GM08714 (cell line): Measurements from ENCODE around the gene SLC23A2.

Experiments
- H3K4me3 ChIP-seq: fragments of 200-500 bp; sonication (Bioruptor generic); 2 replicates; pipeline ENCODE4 v1.5.1; 2014; ENCODE audit warnings: mild to moderate bottlenecking, low read length, inconsistent platforms
- ZNF274 ChIP-seq: IDR thresholded peaks from 2 replicates; pipeline ENCODE4 v1.6.1; 2012; ENCODE audit warnings: mild to moderate bottlenecking, low read depth, low read length

SLC23A2 gene

GRCh38 chr20:4835244-4836177 is 165.8 kb downstream of the SLC23A2 start:
- no peak for TF ChIP-seq ZNF274
- no peak overlapping the region for H3K4me3 ChIP-seq

GRCh38 chr20:4833074-4833728 is 168.1 kb downstream of the SLC23A2 start:
- H3K4me3 ChIP-seq = no peak overlapping the region
- no peak for TF ChIP-seq ZNF274

- H3K4me3 ChIP-seq = no peak overlapping the region
- no peak for TF ChIP-seq ZNF274
Measured at GRCh38 chr20:4832469-4832868, 168.8 kb downstream of the SLC23A2 start.

- TF ChIP-seq ZNF274 = no peak
- no peak overlapping the region for H3K4me3 ChIP-seq
Measured at GRCh38 chr20:4830696-4831095, 170.6 kb downstream of the SLC23A2 start.

- TF ChIP-seq ZNF274 = no peak
- H3K4me3 ChIP-seq = no peak overlapping the region
Measured at GRCh38 chr20:4830259-4830658, 171.1 kb downstream of the SLC23A2 start.

- H3K4me3 ChIP-seq = no peak overlapping the region
- no peak for TF ChIP-seq ZNF274
Measured at GRCh38 chr20:4829514-4830215, 171.6 kb downstream of the SLC23A2 start.

- no peak for TF ChIP-seq ZNF274
- no peak overlapping the region for H3K4me3 ChIP-seq
Measured at GRCh38 chr20:4828830-4829513, 172.3 kb downstream of the SLC23A2 start.

GRCh38 chr20:4821590-4821989 is 179.7 kb downstream of the SLC23A2 start:
- TF ChIP-seq ZNF274 = no peak
- peak overlapping the region; percentile 79; the same call in 1 of the 2 replicates for H3K4me3 ChIP-seq

- no peak overlapping the region for H3K4me3 ChIP-seq
- no peak for TF ChIP-seq ZNF274
Measured at GRCh38 chr20:4820806-4821518, 180.3 kb downstream of the SLC23A2 start.

- TF ChIP-seq ZNF274 = no peak
- no peak overlapping the region for H3K4me3 ChIP-seq
Measured at GRCh38 chr20:4819901-4820300, 181.4 kb downstream of the SLC23A2 start.

- H3K4me3 ChIP-seq = no peak overlapping the region
- no peak for TF ChIP-seq ZNF274
Measured at GRCh38 chr20:4817230-4817671, 184.1 kb downstream of the SLC23A2 start.

GRCh38 chr20:4815628-4816027 is 185.7 kb downstream of the SLC23A2 start:
- H3K4me3 ChIP-seq = no peak overlapping the region; the same call in 1 of the 2 replicates
- no peak for TF ChIP-seq ZNF274

- TF ChIP-seq ZNF274 = no peak
- peak overlapping the region; percentile 57; the same call in 1 of the 2 replicates for H3K4me3 ChIP-seq
Measured at GRCh38 chr20:4814696-4815252, 186.5 kb downstream of the SLC23A2 start.
